ENCODE measurements around the gene INTS4. TPM values are rescaled to one million over a fixed set of nuclear protein-coding genes. Genes with fewer than 3 reads are reported as not detected.

INTS4 gene
- total and polyA plus RNA-seq, 8 donors: 10.7 to 92.8 (median 18.3) TPM

DNA sequence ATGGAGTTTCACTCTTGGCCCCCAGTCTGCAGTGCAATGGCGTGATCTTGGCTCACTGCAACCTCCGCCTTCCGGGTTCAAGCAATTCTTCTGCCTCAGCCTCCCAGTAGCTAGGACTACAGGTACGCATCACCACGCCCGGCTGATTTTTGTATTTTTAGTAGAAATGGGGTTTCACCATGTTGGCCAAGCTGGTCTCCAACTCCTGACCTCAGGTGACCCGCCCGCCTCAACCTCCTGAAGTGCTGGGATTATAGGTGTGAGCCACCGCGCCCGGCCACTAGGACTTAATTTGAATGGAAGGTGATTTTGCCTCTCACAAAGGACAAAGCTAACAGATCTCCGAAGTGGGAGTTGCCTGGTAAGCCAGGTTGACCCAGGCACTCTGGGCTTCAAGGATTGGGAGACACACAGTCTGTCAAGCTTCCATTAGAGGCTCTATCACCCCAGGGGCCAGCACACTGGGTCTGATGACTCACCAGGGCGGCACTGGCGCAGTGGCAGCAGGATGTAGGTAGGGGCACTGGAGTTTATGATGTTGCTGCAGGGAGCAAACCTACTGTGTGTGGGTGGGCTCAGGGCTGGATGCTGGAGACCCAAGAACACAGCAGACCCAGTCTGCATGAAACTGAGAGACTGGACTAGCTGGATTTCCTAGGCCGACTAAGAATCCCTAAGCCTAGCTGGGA is 46.4 kb upstream of the INTS4 start:
- 86 to 95% (median 88%) methylated on average over 13 to 15 of the region's 15 CpGs for WGBS, 5 donors
- H3K4me1 ChIP-seq: peaks cover 52 to 58% (median 55%) of the 10 kb centered on the region in 4 donors
- no peak overlapping the region for H3K4me3 ChIP-seq
- H3K36me3 ChIP-seq: no peaks in the 10 kb centered on the region
- no peak for DNase-seq
- no peaks in the 10 kb centered on the region for H3K9me3 ChIP-seq
- TF ChIP-seq, protein P1, sequence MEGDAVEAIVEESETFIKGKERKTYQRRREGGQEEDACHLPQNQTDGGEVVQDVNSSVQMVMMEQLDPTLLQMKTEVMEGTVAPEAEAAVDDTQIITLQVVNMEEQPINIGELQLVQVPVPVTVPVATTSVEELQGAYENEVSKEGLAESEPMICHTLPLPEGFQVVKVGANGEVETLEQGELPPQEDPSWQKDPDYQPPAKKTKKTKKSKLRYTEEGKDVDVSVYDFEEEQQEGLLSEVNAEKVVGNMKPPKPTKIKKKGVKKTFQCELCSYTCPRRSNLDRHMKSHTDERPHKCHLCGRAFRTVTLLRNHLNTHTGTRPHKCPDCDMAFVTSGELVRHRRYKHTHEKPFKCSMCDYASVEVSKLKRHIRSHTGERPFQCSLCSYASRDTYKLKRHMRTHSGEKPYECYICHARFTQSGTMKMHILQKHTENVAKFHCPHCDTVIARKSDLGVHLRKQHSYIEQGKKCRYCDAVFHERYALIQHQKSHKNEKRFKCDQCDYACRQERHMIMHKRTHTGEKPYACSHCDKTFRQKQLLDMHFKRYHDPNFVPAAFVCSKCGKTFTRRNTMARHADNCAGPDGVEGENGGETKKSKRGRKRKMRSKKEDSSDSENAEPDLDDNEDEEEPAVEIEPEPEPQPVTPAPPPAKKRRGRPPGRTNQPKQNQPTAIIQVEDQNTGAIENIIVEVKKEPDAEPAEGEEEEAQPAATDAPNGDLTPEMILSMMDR (IDR thresholded peaks at IDR 0.05): no peak
- TF ChIP-seq POLR2A (IDR thresholded peaks at IDR 0.05): no peak
- H3K27ac ChIP-seq: peak overlapping the region in 4 of 5 donors; percentile 68 to 85 (median 73)
- intact Hi-C loops (cut with DNase I; ENCODE audit: low total_unique reads): no loop called here
- H3K27me3 ChIP-seq: no peaks in the 10 kb centered on the region

DNA sequence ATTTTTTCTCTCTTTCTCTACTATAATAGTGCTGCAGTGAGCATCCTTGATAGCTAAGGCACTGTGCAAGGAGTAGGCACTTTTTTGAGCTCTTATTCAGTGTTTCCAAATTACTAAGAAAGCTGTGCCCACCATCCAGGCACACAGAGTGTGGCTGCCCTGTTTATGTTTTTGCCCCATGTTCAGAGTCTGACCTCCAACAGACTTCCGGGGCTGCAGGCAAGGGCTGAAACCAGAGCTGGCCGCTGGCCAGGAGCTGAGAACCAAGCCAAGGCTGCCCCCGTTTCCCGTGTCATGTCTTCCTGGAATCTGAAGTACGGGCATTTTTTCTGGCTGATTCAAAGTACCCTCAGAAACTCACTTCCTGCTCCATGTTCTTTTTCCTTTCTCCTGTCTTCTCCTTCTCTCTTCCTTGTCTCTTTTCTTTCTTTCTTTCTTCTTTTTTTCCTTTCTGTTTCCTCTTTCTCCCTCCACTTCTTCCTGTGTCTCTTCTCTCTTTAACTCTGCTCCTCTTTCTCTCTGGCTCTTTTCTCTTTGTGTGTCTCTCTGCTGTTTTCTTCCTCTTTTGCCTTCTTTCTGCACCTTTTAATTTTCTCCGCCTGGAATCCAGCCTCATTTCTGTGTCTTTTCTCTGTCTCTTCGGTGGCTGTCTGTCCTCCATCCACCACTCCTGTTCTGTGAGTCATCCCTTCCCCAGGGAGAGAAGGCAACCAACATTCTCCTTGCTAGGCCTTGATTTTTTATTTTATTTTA is 45.6 kb upstream of the INTS4 start:
- intact Hi-C loops (cut with DNase I; ENCODE audit: low total_unique reads): no loop called here
- DNase-seq: peak; percentile 72 to 87
- Histone ChIP-seq H3K36me3 (no peaks in the 10 kb centered on the region), H3K27ac (peak overlapping the region; percentile 58 to 85 (median 72)), H3K9me3 (no peaks in the 10 kb centered on the region), H3K4me3 (no peak overlapping the region), H3K4me1 (peaks cover 45 to 51% (median 48%) of the 10 kb centered on the region in 4 donors), H3K27me3 (no peaks in the 10 kb centered on the region)
- 22 to 26% (median 24%) methylated on average over 7 of the region's 7 CpGs for WGBS, 5 donors
- TF ChIP-seq POLR2AphosphoS5 (IDR thresholded peaks at IDR 0.05) (peak in 2 of 3 donors; percentile 16 to 44), POLR2A (IDR thresholded peaks at IDR 0.05) (no peak), EP300 (IDR thresholded peaks at IDR 0.05) (no peak)

DNA sequence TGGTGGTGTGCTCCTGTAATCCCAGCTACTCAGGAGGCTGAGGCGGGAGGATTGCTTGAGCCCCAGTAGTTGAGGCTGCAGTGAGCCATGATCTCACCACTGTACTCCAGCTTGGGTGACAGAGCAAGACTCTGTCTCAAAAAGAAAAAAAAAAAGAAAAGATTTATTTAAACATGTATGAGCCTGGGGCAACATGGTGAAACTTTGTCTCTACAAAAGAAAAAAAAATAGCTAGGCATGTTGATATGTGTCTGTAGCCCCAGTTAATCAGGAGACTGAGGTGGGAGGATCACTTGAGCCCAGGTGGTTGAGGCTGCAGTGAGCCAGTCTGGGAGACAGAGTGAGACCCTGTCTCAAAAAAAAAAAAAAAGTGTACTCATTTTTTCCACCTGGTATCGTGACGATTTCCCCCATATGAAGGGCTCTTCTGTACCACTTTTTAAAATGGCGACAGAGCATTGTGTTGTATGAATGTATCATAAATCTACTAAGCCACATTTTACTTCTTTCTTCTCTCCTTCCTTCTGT is 45.0 kb upstream of the INTS4 start:
- Histone ChIP-seq H3K27ac (peak overlapping the region; percentile 60 to 85 (median 72)), H3K9me3 (no peaks in the 10 kb centered on the region), H3K4me1 (peaks cover 42 to 48% (median 46%) of the 10 kb centered on the region in 4 donors), H3K27me3 (no peaks in the 10 kb centered on the region), H3K4me3 (no peak overlapping the region), H3K36me3 (no peaks in the 10 kb centered on the region)
- DNase-seq: no peak
- no peak for TF ChIP-seq POLR2A (IDR thresholded peaks at IDR 0.05)
- no peak for TF ChIP-seq EP300 (IDR thresholded peaks at IDR 0.05)
- no peak for TF ChIP-seq POLR2AphosphoS5 (IDR thresholded peaks at IDR 0.05)
- TF ChIP-seq, protein P1 (IDR thresholded peaks at IDR 0.05): no peak
- intact Hi-C loops (cut with DNase I; ENCODE audit: low total_unique reads): no loop called here
- WGBS, 5 donors: 72 to 90% (median 86%) methylated on average over 4 of the region's 4 CpGs

DNA sequence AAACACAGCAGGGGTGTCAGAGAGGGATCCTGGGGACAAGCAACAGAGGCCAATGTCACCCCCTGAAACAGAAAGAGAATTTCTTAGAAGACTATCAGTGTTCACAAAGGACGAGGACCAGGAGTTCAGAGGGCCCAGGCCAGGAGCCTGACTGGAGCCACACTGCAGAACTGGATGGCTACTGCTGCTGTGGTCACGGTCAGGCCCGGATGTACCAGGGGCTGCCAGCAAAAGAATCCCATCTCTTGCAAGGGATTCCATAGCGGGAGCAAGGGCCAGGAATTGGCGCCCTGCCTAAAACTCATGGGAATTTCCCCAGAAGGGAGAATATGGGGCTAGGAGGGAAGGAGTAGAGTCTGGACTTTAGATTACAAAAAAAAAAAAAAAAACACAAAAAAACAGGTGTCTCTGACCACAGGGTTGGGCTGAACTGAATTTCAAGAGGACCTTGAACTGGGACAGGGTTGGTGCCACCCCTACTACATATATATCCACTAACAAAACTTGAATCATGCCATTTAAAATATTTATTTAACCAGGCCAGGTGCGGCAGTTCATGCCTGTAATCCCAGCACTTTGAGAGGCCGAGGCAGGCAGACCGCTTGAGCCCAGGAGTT is 44.3 kb upstream of the INTS4 start:
- WGBS, 5 donors: 44 to 59% (median 55%) methylated on average over 8 of the region's 8 CpGs
- DNase-seq: peak; percentile 67 to 69
- H3K9me3 ChIP-seq: no peaks in the 10 kb centered on the region
- intact Hi-C loops (cut with DNase I; ENCODE audit: low total_unique reads): no loop called here
- peaks cover 40 to 48% (median 44%) of the 10 kb centered on the region in 4 donors for H3K4me1 ChIP-seq
- H3K4me3 ChIP-seq: no peak overlapping the region
- peak overlapping the region; percentile 71 to 85 (median 72) for H3K27ac ChIP-seq
- H3K36me3 ChIP-seq: no peaks in the 10 kb centered on the region
- TF ChIP-seq POLR2A (IDR thresholded peaks at IDR 0.05) (no peak), EP300 (IDR thresholded peaks at IDR 0.05) (no peak), POLR2AphosphoS5 (IDR thresholded peaks at IDR 0.05) (no peak)
- TF ChIP-seq, protein P1 (IDR thresholded peaks at IDR 0.05): no peak
- no peaks in the 10 kb centered on the region for H3K27me3 ChIP-seq
